Neuron (in vitro differentiated cells): Measurements from ENCODE around the gene ATP1B3.

Experiments used
- H2AFZ ChIP-seq: one replicate; pipeline ENCODE4 v1.6.1; 2013; ENCODE audit warnings: low read depth, mild to moderate bottlenecking, inconsistent platforms, low read length, moderate library complexity
- H3K27me3 ChIP-seq: one replicate; pipeline ENCODE4 v1.6.1; 2013; ENCODE audit warnings: low read length; ENCODE audit not compliant: insufficient read depth
- H3K36me3 ChIP-seq: one replicate; pipeline ENCODE4 v1.6.1; 2013; ENCODE audit warnings: low read length; ENCODE audit not compliant: insufficient read depth
- H3K4me1 ChIP-seq: one replicate; pipeline ENCODE4 v1.6.1; 2013; ENCODE audit warnings: low read length; ENCODE audit not compliant: insufficient read depth
- H3K4me3 ChIP-seq: 2 replicates; pipeline ENCODE4 v1.5.1; 2013; ENCODE audit warnings: mild to moderate bottlenecking, low read length, moderate library complexity
- H3K9me3 ChIP-seq: one replicate; pipeline ENCODE4 v1.6.1; 2013; ENCODE audit warnings: low read length

Gene ATP1B3

GRCh38 chr3:141926929-141927328, 50.5 kb downstream of the ATP1B3 start:
- no peaks in the 10 kb centered on the region for H3K4me1 ChIP-seq
- peaks cover 34% of the 10 kb centered on the region for H3K36me3 ChIP-seq
- H3K4me3 ChIP-seq = no peak overlapping the region
- no peaks in the 10 kb centered on the region for H3K9me3 ChIP-seq
- H3K27me3 ChIP-seq = no peaks in the 10 kb centered on the region
- no peak overlapping the region for H2AFZ ChIP-seq

GRCh38 chr3:141928631-141929270, 52.3 kb downstream of the ATP1B3 start:
- no peak overlapping the region for H3K4me3 ChIP-seq
- H3K4me1 ChIP-seq = no peaks in the 10 kb centered on the region
- H3K9me3 ChIP-seq = no peaks in the 10 kb centered on the region
- peaks cover 27% of the 10 kb centered on the region for H3K36me3 ChIP-seq
- no peak overlapping the region for H2AFZ ChIP-seq
- no peaks in the 10 kb centered on the region for H3K27me3 ChIP-seq

GRCh38 chr3:141929341-141929995, 53.0 kb downstream of the ATP1B3 start:
- Histone ChIP-seq H3K4me1 (no peaks in the 10 kb centered on the region), H3K27me3 (no peaks in the 10 kb centered on the region), H3K9me3 (no peaks in the 10 kb centered on the region), H3K36me3 (peaks cover 24% of the 10 kb centered on the region), H3K4me3 (no peak overlapping the region), H2AFZ (no peak overlapping the region)

- H3K27me3 ChIP-seq = no peaks in the 10 kb centered on the region
- no peak overlapping the region for H3K4me3 ChIP-seq
- H3K9me3 ChIP-seq = no peaks in the 10 kb centered on the region
- no peaks in the 10 kb centered on the region for H3K4me1 ChIP-seq
- no peak overlapping the region for H2AFZ ChIP-seq
- peaks cover 17% of the 10 kb centered on the region for H3K36me3 ChIP-seq
Measured at GRCh38 chr3:141930801-141931200, 54.4 kb downstream of the ATP1B3 start.

DNA sequence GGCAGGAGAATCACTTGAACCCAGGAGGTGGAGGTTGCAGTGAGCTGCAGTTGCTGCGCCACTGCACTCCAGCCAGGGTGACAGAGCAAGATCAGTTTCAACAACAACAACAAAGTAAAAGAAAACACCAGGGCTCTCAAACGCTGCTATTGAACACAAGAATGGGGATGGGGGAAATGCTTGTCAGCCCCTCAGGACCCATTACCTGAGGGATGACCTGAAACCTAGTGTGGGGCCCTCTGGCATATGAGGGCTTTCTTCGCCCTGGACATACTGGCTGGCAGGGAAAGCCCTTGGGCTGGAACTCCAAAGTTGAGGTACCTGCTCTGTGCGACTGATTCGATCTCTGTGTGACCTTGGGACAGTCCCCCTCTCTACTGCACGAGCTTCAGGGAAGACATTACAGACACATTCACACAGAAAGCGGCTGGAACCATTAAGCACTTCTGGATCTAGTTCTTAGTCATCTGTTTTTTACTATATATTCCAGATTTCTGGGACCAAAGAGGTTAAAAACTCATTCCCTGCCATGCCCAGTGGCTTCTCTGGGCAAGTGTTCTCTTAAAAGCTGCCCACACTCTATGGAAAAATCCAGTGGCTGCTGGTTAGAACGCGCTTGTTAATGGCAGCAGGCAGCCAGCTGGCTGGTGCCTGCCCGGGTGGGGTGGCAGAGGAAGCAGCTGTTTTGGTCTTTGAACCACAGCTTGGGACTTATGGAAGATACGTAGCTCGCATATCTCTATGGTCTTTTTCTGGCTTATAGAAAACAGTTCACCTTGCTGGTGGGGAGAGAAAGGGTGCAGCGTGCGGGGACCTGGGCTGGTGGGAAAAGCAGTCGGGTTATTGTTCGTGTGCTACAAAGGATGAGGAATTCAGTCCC, 57.2 kb downstream of the ATP1B3 start:
- Histone ChIP-seq H3K9me3 (no peaks in the 10 kb centered on the region), H3K4me3 (no peak overlapping the region), H3K27me3 (no peaks in the 10 kb centered on the region), H2AFZ (no peak overlapping the region), H3K4me1 (no peaks in the 10 kb centered on the region), H3K36me3 (peaks cover 4% of the 10 kb centered on the region)

- no peak overlapping the region for H2AFZ ChIP-seq
- no peak overlapping the region for H3K4me3 ChIP-seq
- H3K36me3 ChIP-seq = no peaks in the 10 kb centered on the region
- no peaks in the 10 kb centered on the region for H3K9me3 ChIP-seq
- no peaks in the 10 kb centered on the region for H3K27me3 ChIP-seq
- H3K4me1 ChIP-seq = no peaks in the 10 kb centered on the region
Measured at GRCh38 chr3:141934354-141934753, 57.9 kb downstream of the ATP1B3 start.

- Histone ChIP-seq H2AFZ (no peak overlapping the region), H3K27me3 (no peaks in the 10 kb centered on the region), H3K4me1 (no peaks in the 10 kb centered on the region), H3K9me3 (no peaks in the 10 kb centered on the region), H3K4me3 (no peak overlapping the region), H3K36me3 (no peaks in the 10 kb centered on the region)
Measured at GRCh38 chr3:141938011-141938500, 61.6 kb downstream of the ATP1B3 start.

GRCh38 chr3:141939759-141940158, 63.3 kb downstream of the ATP1B3 start:
- Histone ChIP-seq H3K9me3 (no peaks in the 10 kb centered on the region), H3K36me3 (no peaks in the 10 kb centered on the region), H2AFZ (no peak overlapping the region)

GRCh38 chr3:141940194-141940776, 63.8 kb downstream of the ATP1B3 start:
- H3K4me3 ChIP-seq = no peak overlapping the region
- no peaks in the 10 kb centered on the region for H3K4me1 ChIP-seq
- peaks cover under 1% of the 10 kb centered on the region for H3K36me3 ChIP-seq
- no peaks in the 10 kb centered on the region for H3K27me3 ChIP-seq
- no peak overlapping the region for H2AFZ ChIP-seq
- no peaks in the 10 kb centered on the region for H3K9me3 ChIP-seq

More at GRCh38 chr3:141939759-141940158, 63.3 kb downstream of the ATP1B3 start:
- H3K4me1 ChIP-seq = no peaks in the 10 kb centered on the region
- H3K4me3 ChIP-seq = no peak overlapping the region
- H3K27me3 ChIP-seq = no peaks in the 10 kb centered on the region

GRCh38 chr3:141941093-141941492, 64.7 kb downstream of the ATP1B3 start:
- peaks cover 7% of the 10 kb centered on the region for H3K36me3 ChIP-seq
- no peaks in the 10 kb centered on the region for H3K4me1 ChIP-seq
- H2AFZ ChIP-seq = no peak overlapping the region
- H3K9me3 ChIP-seq = no peaks in the 10 kb centered on the region
- H3K27me3 ChIP-seq = no peaks in the 10 kb centered on the region
- no peak overlapping the region for H3K4me3 ChIP-seq

- no peaks in the 10 kb centered on the region for H3K4me1 ChIP-seq
- H3K36me3 ChIP-seq = peaks cover 10% of the 10 kb centered on the region
- no peak overlapping the region for H2AFZ ChIP-seq
- no peak overlapping the region for H3K4me3 ChIP-seq
- H3K27me3 ChIP-seq = no peaks in the 10 kb centered on the region
- no peaks in the 10 kb centered on the region for H3K9me3 ChIP-seq
Measured at GRCh38 chr3:141942006-141942405, 65.6 kb downstream of the ATP1B3 start.

DNA sequence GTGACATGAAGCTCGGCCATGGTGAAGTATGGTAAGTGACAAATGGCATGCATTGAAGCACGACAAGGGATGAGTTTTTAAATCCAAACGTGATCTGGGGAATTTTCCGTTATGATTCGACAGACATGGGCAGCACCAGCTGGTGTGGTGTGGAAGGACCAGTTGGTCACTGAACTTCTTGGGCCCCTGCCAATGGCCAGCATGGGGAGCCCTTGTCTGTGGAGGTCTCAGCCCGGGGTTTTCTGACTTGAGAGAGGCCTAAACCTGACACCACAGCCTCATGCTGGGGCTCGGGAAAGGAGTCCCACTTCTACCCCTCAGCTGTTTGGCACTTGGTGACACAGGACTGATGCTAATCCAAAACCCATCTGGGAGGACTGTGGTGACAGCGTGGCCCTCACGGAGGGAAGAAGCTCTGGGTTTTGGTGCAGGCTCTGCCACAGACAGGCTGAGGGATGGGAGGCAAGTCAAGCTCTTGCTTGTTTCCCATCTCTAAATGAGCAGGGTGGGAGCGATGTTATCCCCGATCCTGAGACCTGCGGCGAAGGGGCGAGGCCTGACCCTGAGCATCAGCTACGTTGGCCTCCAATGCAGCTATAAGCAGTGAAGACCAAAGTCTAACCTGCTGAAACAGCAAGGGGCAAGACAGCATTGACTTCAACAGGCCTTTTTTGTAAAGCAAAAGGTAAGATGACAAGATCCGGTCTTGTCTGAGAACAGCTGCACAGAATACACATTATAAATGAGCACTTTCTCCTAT, 69.5 kb downstream of the ATP1B3 start:
- H3K4me1 ChIP-seq = no peaks in the 10 kb centered on the region
- H2AFZ ChIP-seq = no peak overlapping the region
- peaks cover 20% of the 10 kb centered on the region for H3K36me3 ChIP-seq
- H3K9me3 ChIP-seq = no peaks in the 10 kb centered on the region
- H3K27me3 ChIP-seq = no peaks in the 10 kb centered on the region
- no peak overlapping the region for H3K4me3 ChIP-seq
